LNCAP (cell line): ENCODE results near the gene BLACAT1.

Experiments
- CTCF ChIP-seq: fragments of 450-650 bp; IDR thresholded peaks from 2 replicates; pipeline ENCODE4 v1.5.1; 2017; ENCODE audit warnings: mild to moderate bottlenecking

Gene BLACAT1

GRCh38 chr1:205499789-205500188 is 43.9 kb upstream of the BLACAT1 start:
- no peak for TF ChIP-seq CTCF

- TF ChIP-seq CTCF, result no peak
These were observed 41.5 kb upstream of the BLACAT1 start for GRCh38 chr1:205497351-205497750.

GRCh38 chr1:205496661-205497060 is 40.8 kb upstream of the BLACAT1 start:
- no peak for TF ChIP-seq CTCF

GRCh38 chr1:205495237-205495823 is 39.5 kb upstream of the BLACAT1 start:
- no peak for TF ChIP-seq CTCF

- TF ChIP-seq CTCF, result no peak
These were observed 38.3 kb upstream of the BLACAT1 start for GRCh38 chr1:205494115-205494514.

- TF ChIP-seq CTCF, result no peak
These were observed 37.6 kb upstream of the BLACAT1 start for GRCh38 chr1:205493241-205494085.

- TF ChIP-seq CTCF, result no peak
These were observed 36.9 kb upstream of the BLACAT1 start for GRCh38 chr1:205492774-205493173.
